Measurements from ENCODE around the gene PARD3B.

GRCh38 chr2:204628926-204629712 is 83.8 kb downstream of the PARD3B start:
- TF ChIP-seq CTCF (IDR thresholded peaks at IDR 0.05; ENCODE audit: low read length) (no peak), EZH2phosphoT487 (IDR thresholded peaks at IDR 0.05; ENCODE audit: low read length) (no peak), EZH2 (optimal IDR thresholded peaks at IDR 0.05; ENCODE audit: low read depth, low read length) (no peak)

All from MM.1S (cell line).